Measurements from ENCODE around the gene PCYT1A.
"Not testable (repeated sequence)": the region's sequence is repeated elsewhere in the genome, so short reads cannot be mapped to it uniquely, and the experiment has no call there.

The PCYT1A gene

DNA sequence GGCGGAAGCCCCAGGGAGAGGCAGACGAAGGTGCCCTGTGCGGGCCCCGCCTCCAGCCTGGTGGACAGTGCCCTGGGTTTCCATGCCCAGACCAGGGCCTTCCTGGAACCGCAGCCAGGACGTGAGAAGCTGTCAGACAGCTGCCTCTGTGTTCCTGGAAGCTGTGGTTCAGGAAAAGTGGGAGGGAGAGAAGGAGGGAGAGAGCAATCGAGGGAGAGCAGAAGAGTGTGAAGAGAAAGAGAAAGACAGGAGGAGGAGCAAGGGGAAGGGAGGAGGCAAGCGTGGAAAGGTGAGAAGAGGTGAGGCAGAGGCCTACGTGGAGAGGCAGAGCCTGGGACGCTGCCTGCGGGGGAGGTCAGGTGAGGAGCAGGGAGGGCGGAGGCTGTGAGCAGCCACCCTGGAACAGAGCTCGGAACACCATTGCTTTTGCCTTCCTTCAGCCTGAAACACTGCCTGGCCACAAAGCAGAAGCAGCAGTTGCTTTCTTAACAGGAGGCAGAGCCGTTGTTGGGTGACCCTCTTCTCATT lies 94.9 kb downstream of the PCYT1A start:
- no peak for DNase-seq (ENCODE audit: low read depth in 2 of 2)

GRCh38 chr3:196192036-196192523 lies 95.4 kb downstream of the PCYT1A start:
- DNase-seq (ENCODE audit: low read depth in 2 of 2): peak in 1 of 2 donors; percentile 30

GRCh38 chr3:196189566-196190347 lies 97.8 kb downstream of the PCYT1A start:
- no peak for DNase-seq (ENCODE audit: low read depth in 2 of 2)

GRCh38 chr3:196186651-196187573 lies 100.6 kb downstream of the PCYT1A start:
- DNase-seq (ENCODE audit: low read depth in 2 of 2): no peak

- no peak for DNase-seq (ENCODE audit: low read depth in 2 of 2)
Observed at GRCh38 chr3:196184881-196185280, 102.6 kb downstream of the PCYT1A start.

DNA sequence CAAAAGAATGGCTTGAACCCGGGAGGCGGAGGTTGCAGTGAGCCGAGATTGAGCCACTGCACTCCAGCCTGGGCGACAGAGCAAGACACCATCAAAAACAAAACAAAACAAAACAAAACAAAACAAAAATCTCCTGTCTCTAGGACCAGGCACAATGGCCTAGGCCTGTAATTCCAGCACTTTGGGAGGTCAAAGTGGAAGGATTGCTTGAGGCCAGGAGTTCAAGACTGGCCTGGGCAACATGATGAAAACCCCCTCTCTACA lies 103.4 kb downstream of the PCYT1A start:
- not testable (repeated sequence) for DNase-seq (ENCODE audit: low read depth in 2 of 2)

DNA sequence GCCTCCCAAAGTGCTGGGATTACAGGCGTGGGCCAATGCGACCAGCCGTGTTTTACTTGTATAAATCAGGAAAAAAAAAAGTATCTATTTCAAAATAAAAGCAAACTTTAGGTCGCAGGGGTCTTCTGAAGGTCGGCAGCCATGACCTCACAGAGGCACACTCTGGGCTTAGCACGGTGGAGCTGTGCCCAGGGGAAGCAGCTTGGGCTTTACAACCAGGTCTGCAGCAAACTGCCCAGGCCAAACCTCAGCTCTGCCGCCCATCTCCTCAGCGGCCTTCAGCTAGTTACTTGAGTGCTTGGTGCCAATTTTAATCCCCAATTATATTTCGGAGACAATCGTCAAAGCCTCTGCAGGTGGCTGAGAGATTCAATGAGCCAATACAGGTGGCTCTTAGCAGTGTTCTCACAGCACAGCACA lies 106.4 kb downstream of the PCYT1A start:
- DNase-seq (ENCODE audit: low read depth in 2 of 2): no peak

- no peak for DNase-seq (ENCODE audit: low read depth in 2 of 2)
Observed at GRCh38 chr3:196180346-196180745, 107.2 kb downstream of the PCYT1A start.

All from activated CD4-positive, alpha-beta T cell treated with anti-CD3 and anti-CD28 coated beads for 24 hours (primary cell).